ENCODE results near the gene CD59. TPM values are rescaled to one million over a fixed set of nuclear protein-coding genes. Genes with fewer than 3 reads are reported as not detected.
"Not testable (repeated sequence)": the region's sequence is repeated elsewhere in the genome, so short reads cannot be mapped to it uniquely, and the experiment has no call there.

Gene CD59
- total RNA-seq, 1 donor from 2014 or later, result 272 TPM

DNA sequence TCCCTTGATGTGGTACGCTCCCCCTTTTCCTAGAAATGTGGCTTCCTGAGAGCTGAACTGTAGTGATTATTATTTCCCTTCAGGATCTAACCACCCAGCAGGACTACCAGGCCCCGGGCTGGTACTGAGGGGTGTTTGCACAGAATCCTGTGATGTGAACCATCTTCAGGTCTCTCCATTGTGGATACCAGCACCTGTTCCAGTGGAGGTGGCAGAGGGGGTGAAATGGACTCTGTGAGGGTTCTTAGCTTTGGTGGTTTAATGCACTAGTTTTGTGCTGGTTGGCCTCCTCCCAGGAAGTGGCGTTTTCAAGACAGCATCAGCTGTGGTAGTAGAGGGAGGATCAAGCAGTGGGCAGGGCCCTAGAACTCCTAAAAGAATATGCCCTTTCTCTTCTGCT lies 54.2 kb downstream of the CD59 start:
- Histone ChIP-seq H3K4me1 (no peaks in the 10 kb centered on the region), H3K4me3 (no peak overlapping the region), H3K9me3 (no peaks in the 10 kb centered on the region), H3K27ac (no peak overlapping the region), H3K27me3 (no peaks in the 10 kb centered on the region), H3K36me3 (no peaks in the 10 kb centered on the region)
- DNase-seq (ENCODE audit: extremely low spot score in 2 of 2), result peak in 1 of 2 donors; percentile 60
- intact Hi-C loops (cut with DNase I), result no loop called here
- no peak for TF ChIP-seq POLR2AphosphoS5 (IDR thresholded peaks at IDR 0.05; ENCODE audit: insufficient read depth in 1 of 2, low read depth in 1 of 2)
- TF ChIP-seq POLR2A (IDR thresholded peaks at IDR 0.05), result no peak
- TF ChIP-seq CTCF (IDR thresholded peaks at IDR 0.05), result no peak

DNA sequence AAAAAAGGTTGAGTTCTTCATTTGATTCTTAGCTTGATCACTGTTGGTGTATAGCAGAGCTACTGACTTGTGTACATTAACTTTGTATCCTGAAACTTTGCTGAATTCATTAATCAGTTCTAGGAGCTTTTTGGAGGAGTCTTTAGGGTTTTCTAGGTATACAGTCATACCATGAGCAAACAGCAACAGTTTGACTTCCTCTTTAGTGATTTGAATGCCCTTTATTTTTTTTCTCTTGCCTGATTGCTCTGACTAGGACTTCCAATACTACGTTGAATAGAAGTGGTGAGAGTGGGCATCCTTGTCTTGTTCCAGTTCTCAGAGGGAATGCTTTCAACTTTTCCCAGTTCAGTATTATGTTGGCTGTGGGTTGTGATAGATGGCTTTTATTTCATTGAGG lies 57.6 kb downstream of the CD59 start:
- H3K4me3 ChIP-seq; DNase-seq (ENCODE audit: extremely low spot score in 2 of 2); H3K27ac ChIP-seq; H3K27me3 ChIP-seq; H3K4me1 ChIP-seq; intact Hi-C loops (cut with DNase I); H3K9me3 ChIP-seq; H3K36me3 ChIP-seq: not testable (repeated sequence)

- Histone ChIP-seq H3K36me3 (no peaks in the 10 kb centered on the region), H3K27me3 (no peaks in the 10 kb centered on the region), H3K4me1 (no peaks in the 10 kb centered on the region), H3K9me3 (no peaks in the 10 kb centered on the region), H3K27ac (no peak overlapping the region), H3K4me3 (no peak overlapping the region)
- DNase-seq (ENCODE audit: extremely low spot score in 2 of 2), result peak in 1 of 2 donors; percentile 72
- intact Hi-C loops (cut with DNase I), result no loop called here
- no peak for TF ChIP-seq CTCF (IDR thresholded peaks at IDR 0.05)
- TF ChIP-seq POLR2AphosphoS5 (IDR thresholded peaks at IDR 0.05; ENCODE audit: insufficient read depth in 1 of 2, low read depth in 1 of 2), result no peak
- TF ChIP-seq POLR2A (IDR thresholded peaks at IDR 0.05), result no peak
Measured at GRCh38 chr11:33674035-33674814, 62.0 kb downstream of the CD59 start.

- intact Hi-C loops (cut with DNase I), result no loop called here
- Histone ChIP-seq H3K9me3 (no peaks in the 10 kb centered on the region), H3K36me3 (no peaks in the 10 kb centered on the region), H3K27ac (no peak overlapping the region), H3K4me3 (no peak overlapping the region), H3K4me1 (no peaks in the 10 kb centered on the region), H3K27me3 (no peaks in the 10 kb centered on the region)
- TF ChIP-seq POLR2A (IDR thresholded peaks at IDR 0.05), result no peak
- no peak for TF ChIP-seq CTCF (IDR thresholded peaks at IDR 0.05)
- DNase-seq (ENCODE audit: extremely low spot score in 2 of 2), result peak in 1 of 2 donors; percentile 62
Measured at GRCh38 chr11:33672273-33672672, 64.0 kb downstream of the CD59 start.

GRCh38 chr11:33670250-33671011 lies 65.8 kb downstream of the CD59 start:
- Histone ChIP-seq H3K4me3 (no peak overlapping the region), H3K27me3 (no peaks in the 10 kb centered on the region), H3K27ac (no peak overlapping the region), H3K36me3 (no peaks in the 10 kb centered on the region), H3K4me1 (no peaks in the 10 kb centered on the region), H3K9me3 (no peaks in the 10 kb centered on the region)
- TF ChIP-seq POLR2A (IDR thresholded peaks at IDR 0.05) (no peak), CTCF (IDR thresholded peaks at IDR 0.05) (no peak), POLR2AphosphoS5 (IDR thresholded peaks at IDR 0.05; ENCODE audit: insufficient read depth in 1 of 2, low read depth in 1 of 2) (no peak)
- intact Hi-C loops (cut with DNase I), result no loop called here
- no peak for DNase-seq (ENCODE audit: extremely low spot score in 2 of 2)
